ENCODE results near the gene PRR36.
"Not testable (repeated sequence)": the region's sequence is repeated elsewhere in the genome, so short reads cannot be mapped to it uniquely, and the experiment has no call there.

PRR36 gene

DNA sequence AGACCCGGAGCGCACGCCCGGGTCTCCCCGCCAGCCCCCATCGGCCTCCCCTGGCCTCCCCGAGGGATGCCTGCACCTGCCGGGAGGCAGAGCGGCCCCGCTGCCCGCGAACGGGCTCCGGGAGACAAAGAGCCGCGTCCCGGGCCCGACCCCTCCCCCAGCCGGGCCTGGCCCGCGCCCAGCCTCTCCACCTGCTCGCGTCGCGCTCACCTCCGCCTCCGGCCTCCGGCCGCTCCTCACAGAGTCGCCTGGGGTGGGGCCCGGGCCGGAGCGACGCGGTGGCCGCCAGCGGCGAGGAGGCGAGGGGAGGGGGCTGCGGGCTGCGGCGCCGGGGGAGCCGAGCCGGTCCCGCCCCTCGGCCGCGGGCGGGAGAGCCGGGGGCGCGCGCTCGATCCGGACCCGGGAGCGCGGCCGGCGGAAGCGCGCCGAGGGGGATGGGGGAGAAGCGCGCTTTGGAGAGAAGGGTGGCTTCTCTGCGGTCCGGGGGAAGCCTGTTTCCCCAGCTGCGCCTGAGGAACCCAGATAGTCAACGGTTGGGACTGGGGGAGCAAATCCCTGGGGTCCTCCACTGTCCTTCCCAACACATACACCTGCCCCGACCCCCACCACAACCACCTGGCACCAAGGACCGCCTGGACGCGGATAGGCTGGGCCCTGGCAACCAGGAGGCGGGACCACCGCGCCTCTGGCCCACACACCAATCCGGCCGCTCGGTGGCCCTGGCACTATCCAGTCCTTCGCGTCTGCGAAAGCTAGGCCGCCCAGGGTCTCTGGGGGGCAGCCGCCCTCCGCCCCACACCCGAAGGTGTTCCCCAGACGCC, at the start of gene PRR36:
PRR36 (minus strand) TSS at position 315 of the 821 bp plus-strand sequence. CDS start 701 bp downstream, outside the sequence.
- no peak for DNase-seq

DNA sequence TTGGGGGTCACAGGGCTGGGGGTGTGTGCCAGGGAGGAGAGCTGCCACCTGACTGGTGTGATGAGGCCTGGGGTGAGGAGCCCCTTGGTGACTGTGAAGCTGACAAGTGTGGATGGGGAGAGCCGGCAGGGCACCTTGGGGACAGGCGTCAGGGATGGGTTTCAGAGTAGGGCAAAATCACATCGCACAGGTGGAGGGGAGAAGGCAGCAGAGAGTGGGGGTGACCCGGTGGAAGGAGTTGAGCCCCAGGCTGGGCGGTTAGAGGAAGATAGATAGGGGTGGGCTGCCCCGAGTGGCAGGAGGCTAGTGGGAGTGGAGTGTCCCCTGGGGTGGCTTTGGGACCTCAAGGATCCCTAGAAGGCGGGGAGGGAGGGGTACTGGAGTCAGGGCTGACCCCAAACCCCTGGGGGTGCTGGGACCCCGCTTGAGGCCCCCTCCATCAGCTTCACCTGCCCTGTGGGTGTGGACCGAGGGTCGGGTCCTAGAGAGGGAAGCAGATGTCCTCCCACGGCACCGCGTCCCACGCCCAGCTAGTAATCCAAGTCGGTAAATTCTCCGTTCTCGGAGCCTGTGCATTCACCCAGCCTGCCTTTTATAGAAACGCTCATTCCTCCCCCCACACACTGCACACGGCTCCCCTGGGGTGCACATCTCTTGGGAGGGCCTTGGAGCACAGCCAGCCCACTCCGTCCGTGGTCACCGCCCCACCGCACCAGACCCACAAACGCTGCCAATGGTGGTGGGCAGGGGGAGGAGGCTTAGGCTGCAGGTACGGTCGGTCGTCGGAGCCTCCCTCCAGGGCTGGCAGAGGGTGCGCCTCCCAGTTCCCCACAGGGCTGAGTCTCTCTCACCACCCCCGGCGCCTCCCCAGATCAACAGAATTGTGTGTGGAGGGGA, 49.4 kb upstream of the PRR36 start:
- DNase-seq: no peak

DNA sequence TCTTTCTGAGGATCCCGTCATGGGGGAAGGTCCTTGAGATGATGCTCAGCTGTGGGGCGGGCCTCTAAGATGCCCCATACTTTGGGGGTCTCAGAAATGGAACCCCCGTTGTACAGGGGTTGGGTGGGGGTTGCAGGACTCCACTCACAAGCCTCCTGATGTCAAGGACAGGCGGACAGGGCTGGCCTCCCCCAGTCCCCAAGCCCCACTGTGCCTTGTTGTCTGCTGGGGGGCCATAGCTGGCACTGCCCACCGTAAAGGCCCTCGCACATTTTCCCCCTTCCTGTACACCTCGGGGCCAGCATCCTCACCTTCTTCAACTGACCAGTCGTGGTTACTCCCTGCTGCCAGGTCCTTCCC, 48.6 kb upstream of the PRR36 start:
- DNase-seq: no peak

- DNase-seq: no peak
Measured at GRCh38 chr19:7921967-7922835, 48.0 kb upstream of the PRR36 start.

DNA sequence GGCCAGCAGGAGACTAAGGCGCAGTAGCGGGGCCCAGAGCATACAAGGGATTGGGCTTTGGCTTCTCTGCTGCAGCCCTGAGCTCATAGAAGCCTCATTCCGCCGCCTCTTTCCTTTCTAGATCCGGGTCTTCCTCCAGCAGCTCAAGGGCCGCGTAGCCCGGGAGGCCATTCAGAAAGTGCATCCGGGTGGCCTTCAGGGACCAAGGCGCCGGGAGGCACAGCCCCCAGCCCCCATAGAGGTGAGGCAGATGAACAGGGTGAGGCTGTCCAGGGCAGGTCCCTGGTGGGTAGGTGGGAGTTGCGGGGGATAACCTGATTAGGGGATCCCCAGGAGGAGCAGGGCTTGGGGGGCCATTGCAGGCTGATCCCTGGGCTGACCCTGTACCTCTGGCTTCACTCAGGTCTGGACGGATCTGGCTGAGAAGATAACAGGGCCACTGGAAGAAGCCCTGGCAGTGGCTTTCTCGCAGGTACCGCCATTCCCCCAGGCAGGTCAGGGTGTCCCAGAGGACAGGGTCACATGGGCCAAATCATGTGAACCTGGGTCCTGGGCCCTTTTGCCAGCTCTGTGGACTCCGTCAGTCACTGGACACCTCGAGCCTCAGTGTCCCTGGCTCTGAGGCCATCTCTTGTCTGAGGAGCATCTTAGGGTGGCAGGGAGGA, 47.2 kb upstream of the PRR36 start:
- DNase-seq: peak in 1 of 2 experiments; percentile 42

DNA sequence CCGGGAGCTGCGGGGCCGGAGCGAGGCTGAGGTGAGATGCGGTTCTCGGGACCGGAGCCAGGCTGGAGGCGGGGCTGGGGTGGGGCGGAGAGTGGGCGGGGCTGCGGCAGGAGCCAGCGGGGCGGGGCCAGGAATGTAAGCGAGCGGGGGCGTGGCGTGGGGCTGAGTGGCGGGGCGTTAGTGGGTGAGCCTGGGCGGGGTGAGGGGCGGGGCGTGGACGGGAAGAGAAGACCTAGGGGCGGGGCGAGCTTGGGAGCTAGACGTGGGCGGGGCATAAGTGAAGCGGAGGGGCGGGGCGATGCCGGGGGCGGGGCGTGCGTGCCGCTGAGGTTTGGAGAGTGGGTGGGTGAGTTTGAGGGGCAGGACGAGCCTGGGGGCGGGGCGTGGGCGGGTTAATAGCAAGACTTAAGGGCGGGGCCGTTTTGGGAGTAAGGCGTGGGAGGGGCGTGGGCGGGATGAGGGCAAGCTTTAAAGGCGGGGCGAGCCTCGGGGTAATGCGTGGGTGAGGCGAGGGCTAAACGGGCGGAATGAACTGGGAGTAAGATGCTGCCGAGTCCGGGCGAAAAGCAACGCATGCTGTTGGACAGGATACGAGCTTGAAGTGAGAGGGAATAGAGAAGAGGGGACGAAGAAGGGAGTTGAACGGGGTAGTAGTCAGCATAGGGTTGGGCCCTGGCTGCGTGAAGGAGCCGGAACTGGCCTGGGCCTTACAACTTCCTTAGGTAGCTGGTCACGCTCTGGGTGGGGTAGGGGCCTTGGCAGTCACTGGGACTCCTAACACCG, 46.5 kb upstream of the PRR36 start:
- peak; percentile 95 to 98 for DNase-seq

GRCh38 chr19:7919610-7920518, 45.7 kb upstream of the PRR36 start, which contains the start of gene SNAPC2:
Gene SNAPC2 (plus strand): TSS chr19:7920338. CDS start chr19:7920367, 29 bp downstream.
- DNase-seq: peak; percentile 83 to 85

DNA sequence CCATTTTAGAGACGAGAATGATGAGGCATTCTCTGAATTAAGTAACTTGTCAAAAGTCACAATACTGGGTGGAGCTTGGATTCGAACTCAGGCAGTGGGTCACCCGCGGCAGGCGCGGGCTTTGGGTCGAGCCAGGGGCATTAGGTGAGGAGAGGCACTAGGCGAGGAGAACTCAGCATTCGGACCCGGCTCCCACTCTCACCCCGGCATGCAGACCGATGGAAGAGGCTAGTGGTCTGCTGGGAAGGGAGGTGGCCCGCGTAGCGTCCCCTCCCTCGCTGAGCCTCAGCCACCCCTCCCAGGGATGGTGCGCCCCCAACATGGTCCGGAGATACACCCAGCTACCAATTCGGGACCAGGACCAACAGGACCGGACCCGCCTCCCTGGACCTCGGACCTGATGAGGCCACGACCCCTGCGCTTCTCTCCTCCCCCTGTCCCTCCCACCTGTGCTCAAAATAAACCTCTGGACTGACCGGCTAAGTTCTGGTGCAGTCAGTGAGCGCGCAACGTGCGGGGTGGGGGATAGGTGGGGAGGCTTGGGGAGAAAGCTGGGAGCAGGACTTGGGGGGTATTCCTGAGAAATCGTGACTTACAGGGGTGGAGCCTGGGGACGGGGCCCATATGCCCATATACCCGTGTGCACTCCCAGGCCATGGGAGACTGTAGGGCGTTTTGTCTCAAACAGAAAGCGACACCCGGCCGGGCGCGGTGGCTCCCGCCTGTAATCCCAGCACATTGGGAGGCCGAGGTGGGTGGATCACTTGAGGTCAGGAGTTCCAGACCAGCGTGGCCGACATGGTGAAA, 44.6 kb upstream of the PRR36 start:
- DNase-seq: no peak

- not testable (repeated sequence) for DNase-seq
Measured at GRCh38 chr19:7918062-7918614, 43.9 kb upstream of the PRR36 start.

DNA sequence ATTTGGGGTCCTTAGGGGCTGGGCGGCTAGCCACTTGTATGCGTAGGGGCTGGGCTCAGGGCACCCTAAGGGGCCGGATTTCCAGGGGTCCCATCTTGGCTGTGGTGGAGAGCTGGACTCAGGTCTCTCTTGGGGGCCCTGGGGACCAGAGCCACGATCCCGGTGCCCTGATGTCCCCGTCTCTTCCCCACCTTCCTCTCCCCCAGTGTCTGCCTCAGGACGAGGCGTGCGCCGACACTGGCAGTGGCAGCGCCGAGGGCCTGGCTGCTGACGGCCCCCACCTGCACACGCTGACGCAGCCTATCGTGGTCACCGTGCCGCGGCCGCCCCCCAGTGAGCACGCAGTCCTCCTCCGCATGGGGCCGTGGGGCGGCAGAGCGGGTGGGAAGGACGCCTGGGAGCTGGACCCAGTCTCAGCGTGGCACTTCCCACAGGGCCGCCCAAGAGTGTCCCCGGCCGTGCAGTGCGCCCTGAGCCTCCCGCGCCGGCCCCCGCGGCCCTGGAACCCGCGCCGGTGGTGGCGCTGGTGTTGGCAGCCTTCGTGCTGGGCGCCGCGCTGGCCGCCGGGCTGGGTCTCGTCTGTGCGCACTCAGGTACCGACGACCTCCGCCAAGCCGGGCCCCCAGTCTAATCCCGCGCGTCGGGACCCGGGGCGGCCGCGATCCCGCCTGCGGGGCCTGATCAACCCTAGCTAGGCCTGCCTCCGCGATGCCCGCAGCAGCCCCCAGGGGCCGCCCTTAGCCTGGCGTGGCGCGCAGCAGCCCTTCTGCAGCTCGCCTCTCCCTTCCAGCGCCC, 43.3 kb upstream of the PRR36 start:
- peak; percentile 48 to 62 for DNase-seq

- no peak for DNase-seq
Measured at GRCh38 chr19:7916955-7917266, 42.7 kb upstream of the PRR36 start.

GRCh38 chr19:7916103-7916954, 42.1 kb upstream of the PRR36 start:
- no peak for DNase-seq

GRCh38 chr19:7915250-7916102, 41.3 kb upstream of the PRR36 start:
- DNase-seq: no peak

DNA sequence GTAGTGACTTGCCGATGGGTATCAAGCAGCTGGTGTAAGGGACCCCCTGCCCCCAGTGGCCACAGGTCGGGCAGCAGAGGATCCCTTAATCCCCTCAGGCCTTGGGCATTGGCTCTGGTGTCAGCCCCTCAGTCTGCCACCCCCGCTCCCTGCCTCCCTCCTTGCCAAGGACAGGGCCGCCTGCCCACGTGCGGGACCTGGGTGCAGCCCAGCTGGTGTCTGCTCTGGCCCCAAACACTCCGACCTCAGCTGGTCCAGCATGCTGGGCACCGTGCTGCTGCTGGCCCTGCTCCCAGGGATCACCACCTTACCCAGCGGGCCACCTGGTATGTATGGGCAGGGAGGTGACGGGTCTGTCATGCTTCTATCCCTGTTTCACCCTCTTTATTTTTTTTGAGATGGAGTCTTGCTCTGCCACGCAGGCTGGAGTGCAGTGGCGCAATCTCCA, 40.4 kb upstream of the PRR36 start, which contains the start of gene TGFBR3L:
TGFBR3L (plus strand) TSS at position 233 of the 448 bp plus-strand sequence.
- DNase-seq: no peak

GRCh38 chr19:7914099-7914498, 39.9 kb upstream of the PRR36 start:
- no peak for DNase-seq

DNA sequence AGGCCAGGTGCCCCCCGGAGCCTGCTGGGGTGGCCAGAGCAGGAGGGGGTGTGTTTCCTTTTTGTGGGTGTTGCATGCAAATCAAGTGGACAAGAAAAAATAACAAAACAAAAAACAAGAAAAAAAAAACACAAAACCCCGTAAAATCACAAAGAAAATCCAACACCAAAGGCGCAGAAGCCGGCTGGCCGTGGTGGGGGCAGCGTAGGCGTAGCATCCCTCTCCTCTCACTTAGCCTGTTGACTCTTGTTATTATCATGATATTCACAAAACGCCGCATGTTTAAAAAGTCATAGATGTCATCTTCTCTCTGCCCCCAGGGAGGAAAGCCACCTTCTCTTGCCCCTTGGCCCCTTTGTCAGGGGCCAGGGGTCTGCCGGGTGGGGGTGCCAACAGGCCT, 39.5 kb upstream of the PRR36 start:
- no peak for DNase-seq

Data from Kasumi-1 (cell line).